ENCODE results near the gene NSF. TPM values are rescaled to one million over a fixed set of nuclear protein-coding genes. Genes with fewer than 3 reads are reported as not detected.

The NSF gene
- 18.0 to 22.8 TPM (median 18.2 TPM) in 5 replicates for total RNA-seq (2022; extraction: Qiagen RNA extraction)

DNA sequence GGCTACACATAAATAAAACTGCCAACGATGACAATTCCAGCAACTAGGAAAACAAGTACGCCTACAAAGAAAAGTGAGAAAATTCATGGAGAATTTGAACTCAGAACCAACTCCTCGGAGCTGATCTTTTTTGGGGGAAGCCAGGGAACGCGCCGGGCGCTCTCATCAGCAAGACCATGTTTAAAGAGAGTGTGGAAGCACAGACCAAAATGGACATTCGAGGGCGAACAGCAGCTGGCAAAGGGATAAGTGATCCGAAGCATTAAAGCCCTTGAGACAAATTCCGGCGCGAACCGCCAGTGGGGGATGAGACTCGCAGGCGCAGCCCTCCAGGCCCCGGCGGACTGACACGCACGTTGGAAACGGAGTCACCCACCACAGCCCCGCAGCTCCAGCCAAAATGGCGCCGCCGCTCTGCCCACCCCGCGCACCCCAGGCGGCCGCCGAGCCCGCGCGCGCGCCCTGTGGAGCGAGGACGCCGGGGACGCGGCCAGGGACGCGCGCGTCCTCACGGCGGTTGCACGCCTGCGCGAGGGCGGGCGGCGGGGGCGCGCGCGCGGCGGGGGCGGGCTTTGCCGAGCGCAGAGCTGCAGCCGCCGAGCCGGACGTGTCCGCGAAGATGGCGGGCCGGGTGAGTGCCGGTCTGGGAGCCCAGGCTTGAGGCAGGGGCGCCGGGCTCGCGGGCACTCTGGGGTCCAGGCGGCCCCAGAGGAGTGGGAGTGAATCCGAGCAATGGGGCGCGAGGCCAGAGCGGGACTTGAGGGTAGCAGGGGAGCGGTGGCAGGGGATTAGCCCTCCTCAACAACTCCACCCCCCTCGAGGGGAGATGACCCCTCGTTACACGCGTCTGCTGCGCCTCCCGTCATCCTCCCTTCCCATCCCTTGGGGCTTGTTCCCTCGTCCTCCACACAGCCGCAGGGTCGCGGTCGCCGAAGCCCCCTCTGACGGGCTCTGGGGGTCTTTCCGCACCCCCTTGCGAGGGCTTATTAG, at the start of gene NSF:
NSF (plus strand) TSS at position 513 of the 990 bp plus-strand sequence; CDS start at position 620, 107 bp downstream.

DNA sequence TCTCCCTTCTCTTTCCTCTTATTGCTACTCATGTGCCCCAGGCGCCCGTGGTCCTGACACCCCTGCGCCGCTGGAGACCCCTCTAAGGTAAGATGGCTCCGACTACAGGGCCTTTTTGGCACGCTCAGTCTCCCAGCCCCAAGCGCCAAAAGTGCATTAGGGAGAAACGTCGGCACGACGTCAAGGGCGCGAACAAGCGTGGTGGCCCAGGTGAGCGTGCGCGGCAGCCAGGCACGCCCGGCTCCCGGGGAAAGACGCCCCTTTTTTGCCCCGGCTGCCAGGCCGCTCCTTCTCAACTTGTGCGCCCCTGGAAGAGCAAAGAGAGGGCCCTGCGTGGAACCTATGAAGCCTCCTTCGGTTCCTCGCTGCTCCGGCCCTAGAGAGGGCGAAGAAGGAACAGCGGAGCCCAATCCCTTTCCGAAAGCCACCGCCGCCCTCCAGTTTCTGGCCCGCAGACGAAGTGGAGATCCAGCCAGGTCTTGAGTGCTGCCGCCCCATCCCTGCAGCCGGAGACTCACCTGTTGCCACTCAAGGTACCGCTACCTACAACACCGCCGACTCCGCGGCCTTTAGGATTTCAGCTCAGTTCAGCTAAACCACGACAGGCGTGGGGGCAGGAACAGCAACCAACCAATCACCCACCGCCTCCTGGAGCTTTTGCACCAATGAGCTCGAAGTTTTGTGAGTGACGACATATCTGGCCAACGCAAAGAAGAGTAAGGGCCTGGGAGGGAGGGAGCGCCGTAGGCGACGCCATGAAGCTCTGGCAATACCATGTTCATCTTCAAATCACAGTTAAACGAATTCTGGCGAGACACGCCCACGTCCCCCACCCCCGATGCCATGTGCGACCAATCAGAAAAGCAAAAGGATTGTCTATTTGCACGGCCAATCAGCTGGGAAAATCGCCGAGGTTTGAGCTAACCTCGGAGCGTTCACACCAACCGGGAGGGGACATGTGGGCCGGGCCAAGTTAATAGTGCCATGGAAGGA, 11.1 kb upstream of the NSF start, which contains the start of gene ARL17A:
ARL17A (minus strand) TSS at position 609 of the 993 bp plus-strand sequence. CDS start 3,369 bp downstream, outside the sequence.

Other genes starting within 250 kb of the NSF start
- 5.5 to 6.5 TPM (median 6.1 TPM) in 5 replicates for gene ARL17B, start 228.9 kb upstream of the NSF start, total RNA-seq (2022; extraction: Qiagen RNA extraction)
- 3.2 to 4.8 TPM (median 4.3 TPM) in 5 replicates for gene LRRC37A2, start 78.2 kb upstream of the NSF start, total RNA-seq (2022; extraction: Qiagen RNA extraction)
- 2.8 to 3.8 TPM (median 3.4 TPM) in 5 replicates for gene ARL17A, start 11.0 kb upstream of the NSF start, total RNA-seq (2022; extraction: Qiagen RNA extraction)
- gene WNT3, start 228.0 kb downstream of the NSF start, total RNA-seq (2022; extraction: Qiagen RNA extraction) = 3.9 to 4.5 TPM (median 4.4 TPM) in 5 replicates